ENCODE results near the gene KAZN. TPM values are rescaled to one million over a fixed set of nuclear protein-coding genes. Genes with fewer than 3 reads are reported as not detected.

The KAZN gene
- total and polyA plus RNA-seq, 2 experiments from 2014 or later: 7.9 to 15.6 TPM

GRCh38 chr1:15064217-15064929 lies 465.9 kb downstream of the KAZN start:
- Histone ChIP-seq H3K27ac (no peak overlapping the region), H3K36me3 (replicated peaks; ENCODE audit: insufficient read depth, low read depth) (no peaks in the 10 kb centered on the region), H3K9me2 (replicated peaks; ENCODE audit: insufficient read depth) (no peaks in the 10 kb centered on the region), H3K4me3 (no peak overlapping the region), H3K79me2 (no peaks in the 10 kb centered on the region), H3K9me3 (ENCODE audit: low read depth) (no peaks in the 10 kb centered on the region), H3K4me2 (no peak overlapping the region), H3K4me1 (ENCODE audit: insufficient read depth) (peaks cover 6% of the 10 kb centered on the region), H2AFZ (no peak overlapping the region), H4K20me1 (ENCODE audit: insufficient read depth, poor library complexity, severe bottlenecking) (no peaks in the 10 kb centered on the region), H3K27me3 (no peaks in the 10 kb centered on the region)
- DNase-seq (ENCODE audit: low spot score): no peak
- 94% methylated on average over 15 of the region's 15 CpGs for WGBS (ENCODE audit: low lambda C conversion rate, missing lambda C conversion rate)
- no peak for TF ChIP-seq EZH2phosphoT487 (IDR thresholded peaks at IDR 0.05; ENCODE audit: low read depth, severe bottlenecking, unreplicated experiment)
- no peak for TF ChIP-seq EZH2 (IDR thresholded peaks at IDR 0.05; ENCODE audit: borderline replicate concordance)
- no peak for TF ChIP-seq CTCF (IDR thresholded peaks at IDR 0.05; ENCODE audit: poor library complexity)

GRCh38 chr1:15065291-15065690 lies 466.8 kb downstream of the KAZN start:
- WGBS (ENCODE audit: low lambda C conversion rate, missing lambda C conversion rate): 93% methylated on average over 7 of the region's 7 CpGs
- H3K36me3 ChIP-seq (replicated peaks; ENCODE audit: insufficient read depth, low read depth): no peaks in the 10 kb centered on the region
- no peak overlapping the region for H3K4me2 ChIP-seq
- no peaks in the 10 kb centered on the region for H3K27me3 ChIP-seq
- no peaks in the 10 kb centered on the region for H3K9me2 ChIP-seq (replicated peaks; ENCODE audit: insufficient read depth)
- H4K20me1 ChIP-seq (ENCODE audit: insufficient read depth, poor library complexity, severe bottlenecking): no peaks in the 10 kb centered on the region
- H3K9me3 ChIP-seq (ENCODE audit: low read depth): no peaks in the 10 kb centered on the region
- DNase-seq (ENCODE audit: low spot score): no peak
- no peak for TF ChIP-seq EZH2phosphoT487 (IDR thresholded peaks at IDR 0.05; ENCODE audit: low read depth, severe bottlenecking, unreplicated experiment)
- TF ChIP-seq EZH2 (IDR thresholded peaks at IDR 0.05; ENCODE audit: borderline replicate concordance): no peak
- TF ChIP-seq CTCF (IDR thresholded peaks at IDR 0.05; ENCODE audit: poor library complexity): no peak
- peaks cover 6% of the 10 kb centered on the region for H3K4me1 ChIP-seq (ENCODE audit: insufficient read depth)
- H3K79me2 ChIP-seq: no peaks in the 10 kb centered on the region
- H3K4me3 ChIP-seq: no peak overlapping the region
- H3K27ac ChIP-seq: no peak overlapping the region
- no peak overlapping the region for H2AFZ ChIP-seq

GRCh38 chr1:15065736-15066135 lies 467.3 kb downstream of the KAZN start:
- Histone ChIP-seq H3K4me3 (no peak overlapping the region), H3K36me3 (replicated peaks; ENCODE audit: insufficient read depth, low read depth) (no peaks in the 10 kb centered on the region), H3K79me2 (no peaks in the 10 kb centered on the region), H2AFZ (no peak overlapping the region), H3K27ac (no peak overlapping the region), H3K4me2 (no peak overlapping the region), H4K20me1 (ENCODE audit: insufficient read depth, poor library complexity, severe bottlenecking) (no peaks in the 10 kb centered on the region), H3K9me2 (replicated peaks; ENCODE audit: insufficient read depth) (no peaks in the 10 kb centered on the region), H3K27me3 (no peaks in the 10 kb centered on the region), H3K4me1 (ENCODE audit: insufficient read depth) (peaks cover 6% of the 10 kb centered on the region), H3K9me3 (ENCODE audit: low read depth) (no peaks in the 10 kb centered on the region)
- DNase-seq (ENCODE audit: low spot score): no peak
- TF ChIP-seq EZH2phosphoT487 (IDR thresholded peaks at IDR 0.05; ENCODE audit: low read depth, severe bottlenecking, unreplicated experiment) (no peak), CTCF (IDR thresholded peaks at IDR 0.05; ENCODE audit: poor library complexity) (no peak), EZH2 (IDR thresholded peaks at IDR 0.05; ENCODE audit: borderline replicate concordance) (no peak)
- 96% methylated on average over 30 of the region's 30 CpGs for WGBS (ENCODE audit: low lambda C conversion rate, missing lambda C conversion rate)
